H1 (cell line): ENCODE measurements around the gene TTBK1.

Experiments used
- CREB1 ChIP-seq: IDR thresholded peaks from 2 replicates; pipeline ENCODE4 v1.6.1; 2012; ENCODE audit warnings: inconsistent platforms
- EZH2 ChIP-seq: fragments of 200-600 bp; sonication (generic); IDR thresholded peaks from 2 replicates; pipeline ENCODE4 v1.7.1; 2012; ENCODE audit warnings: low read depth, mild to moderate bottlenecking, moderate library complexity, low read length, inconsistent platforms; ENCODE audit not compliant: severe bottlenecking
- NRF1 ChIP-seq: IDR thresholded peaks from 2 replicates; pipeline ENCODE4 v1.6.1; 2011; ENCODE audit warnings: mild to moderate bottlenecking, low read depth, low read length, improper control_type of control experiment
- POLR2A ChIP-seq, 2 experiments: IDR thresholded peaks; 1 replicate in 1 of 2; 2 replicates in 1 of 2; pipeline ENCODE4 v1.6.1; 2011; ENCODE audit warnings: low read depth in 2 of 2, low read length in 2 of 2, mild to moderate bottlenecking in 2 of 2; ENCODE audit errors: control extremely low read depth in 1 of 2
- POLR2AphosphoS5 ChIP-seq: IDR thresholded peaks from 2 replicates; pipeline ENCODE4 v1.6.1; 2011; ENCODE audit warnings: low read depth, low read length
- POU5F1 ChIP-seq: IDR thresholded peaks from 2 replicates; pipeline ENCODE4 v1.6.1; 2011; ENCODE audit warnings: low read depth, mild to moderate bottlenecking, low read length, moderate library complexity
- RAD21 ChIP-seq, 2 experiments: IDR thresholded peaks in 1 of 2; conservative IDR thresholded peaks in 1 of 2; 2 replicates each; pipeline ENCODE4 v1.6.1; 2011; ENCODE audit warnings: low read depth in 2 of 2, low read length in 2 of 2, improper control_type of control experiment in 1 of 2, inconsistent platforms in 1 of 2, mild to moderate bottlenecking in 1 of 2, moderate library complexity in 1 of 2
- SIN3A ChIP-seq, 2 experiments: IDR thresholded peaks in 1 of 2; conservative IDR thresholded peaks in 1 of 2; 2 replicates each; pipeline ENCODE4 v1.6.1; 2011 to 2012; ENCODE audit warnings: low read length in 2 of 2, improper control_type of control experiment in 1 of 2, low read depth in 1 of 2, mild to moderate bottlenecking in 1 of 2
- SIX5 ChIP-seq: IDR thresholded peaks from 2 replicates; pipeline ENCODE4 v1.6.1; 2011; ENCODE audit warnings: mild to moderate bottlenecking, low read depth, low read length
- TEAD4 ChIP-seq: IDR thresholded peaks from 2 replicates; pipeline ENCODE4 v1.6.1; 2012; ENCODE audit warnings: low read depth, low read length, inconsistent platforms, mixed read lengths
- ZNF274 ChIP-seq: IDR thresholded peaks from 2 replicates; pipeline ENCODE4 v1.7.0; 2012; ENCODE audit warnings: low read length, borderline replicate concordance; ENCODE audit errors: extremely low read depth
- TF ChIP-seq, protein P1 (sequence below), 3 experiments: IDR thresholded peaks; 1 replicate in 2 of 3; 2 replicates in 1 of 3; pipeline versions ENCODE4 v1.5.1 to v1.6.1; 2011; ENCODE audit warnings: low read length in 3 of 3, mild to moderate bottlenecking in 3 of 3, inconsistent platforms in 2 of 3, low read depth in 1 of 3, moderate library complexity in 1 of 3; ENCODE audit not compliant: insufficient read depth in 1 of 3; ENCODE audit errors: control extremely low read depth in 1 of 3

DNA sequence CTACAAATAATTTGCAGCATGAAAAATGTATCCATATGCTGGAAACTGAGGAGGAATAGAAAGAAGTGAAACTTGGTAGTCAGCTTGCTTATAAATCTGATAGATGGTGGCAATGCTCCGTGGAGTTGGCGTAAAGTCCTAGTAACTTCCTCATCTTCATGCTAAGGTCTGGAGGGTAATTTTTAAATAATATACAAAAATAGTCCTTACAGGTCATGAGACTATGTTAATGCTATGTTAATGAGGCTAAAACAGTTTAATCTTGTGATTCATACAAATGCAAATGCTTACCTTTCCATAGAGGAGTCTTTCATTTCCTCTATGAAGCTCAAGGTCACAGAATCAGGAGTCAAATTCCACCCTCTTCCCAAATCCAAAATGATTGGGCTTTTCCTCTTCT lies 74.7 kb downstream of the TTBK1 start:
- no peak for TF ChIP-seq EZH2
- TF ChIP-seq POU5F1, result no peak
- TF ChIP-seq POLR2A (IDR thresholded peaks at IDR 0.05; ENCODE audit: control extremely low read depth in 1 of 2, low read depth in 2 of 2, low read length in 2 of 2), result no peak
- no peak for TF ChIP-seq TEAD4
- TF ChIP-seq, protein P1, sequence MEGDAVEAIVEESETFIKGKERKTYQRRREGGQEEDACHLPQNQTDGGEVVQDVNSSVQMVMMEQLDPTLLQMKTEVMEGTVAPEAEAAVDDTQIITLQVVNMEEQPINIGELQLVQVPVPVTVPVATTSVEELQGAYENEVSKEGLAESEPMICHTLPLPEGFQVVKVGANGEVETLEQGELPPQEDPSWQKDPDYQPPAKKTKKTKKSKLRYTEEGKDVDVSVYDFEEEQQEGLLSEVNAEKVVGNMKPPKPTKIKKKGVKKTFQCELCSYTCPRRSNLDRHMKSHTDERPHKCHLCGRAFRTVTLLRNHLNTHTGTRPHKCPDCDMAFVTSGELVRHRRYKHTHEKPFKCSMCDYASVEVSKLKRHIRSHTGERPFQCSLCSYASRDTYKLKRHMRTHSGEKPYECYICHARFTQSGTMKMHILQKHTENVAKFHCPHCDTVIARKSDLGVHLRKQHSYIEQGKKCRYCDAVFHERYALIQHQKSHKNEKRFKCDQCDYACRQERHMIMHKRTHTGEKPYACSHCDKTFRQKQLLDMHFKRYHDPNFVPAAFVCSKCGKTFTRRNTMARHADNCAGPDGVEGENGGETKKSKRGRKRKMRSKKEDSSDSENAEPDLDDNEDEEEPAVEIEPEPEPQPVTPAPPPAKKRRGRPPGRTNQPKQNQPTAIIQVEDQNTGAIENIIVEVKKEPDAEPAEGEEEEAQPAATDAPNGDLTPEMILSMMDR (IDR thresholded peaks at IDR 0.05; ENCODE audit: control extremely low read depth in 1 of 3, insufficient read depth in 1 of 3, low read depth in 1 of 3, low read length in 3 of 3), result no peak
- no peak for TF ChIP-seq RAD21 (IDR thresholded peaks at IDR 0.05 in 1 of 2, conservative IDR thresholded peaks at IDR 0.05 in 1 of 2; ENCODE audit: low read depth in 2 of 2, low read length in 2 of 2)
- no peak for TF ChIP-seq CREB1
- no peak for TF ChIP-seq NRF1
- no peak for TF ChIP-seq SIX5
- TF ChIP-seq POLR2AphosphoS5, result no peak
- no peak for TF ChIP-seq SIN3A (conservative IDR thresholded peaks at IDR 0.05 in 1 of 2, IDR thresholded peaks at IDR 0.05 in 1 of 2; ENCODE audit: low read depth in 1 of 2, low read length in 2 of 2)
- TF ChIP-seq ZNF274, result no peak
